A204.1 (cell line): Measurements from ENCODE around the gene PCSK1N.

Experiments
- FAIRE-seq: peaks from 2 replicates; lab custom pipeline; 2012; peaks lifted over from hg19 to GRCh38; lab: Jason Lieb, UNC

Gene PCSK1N

DNA sequence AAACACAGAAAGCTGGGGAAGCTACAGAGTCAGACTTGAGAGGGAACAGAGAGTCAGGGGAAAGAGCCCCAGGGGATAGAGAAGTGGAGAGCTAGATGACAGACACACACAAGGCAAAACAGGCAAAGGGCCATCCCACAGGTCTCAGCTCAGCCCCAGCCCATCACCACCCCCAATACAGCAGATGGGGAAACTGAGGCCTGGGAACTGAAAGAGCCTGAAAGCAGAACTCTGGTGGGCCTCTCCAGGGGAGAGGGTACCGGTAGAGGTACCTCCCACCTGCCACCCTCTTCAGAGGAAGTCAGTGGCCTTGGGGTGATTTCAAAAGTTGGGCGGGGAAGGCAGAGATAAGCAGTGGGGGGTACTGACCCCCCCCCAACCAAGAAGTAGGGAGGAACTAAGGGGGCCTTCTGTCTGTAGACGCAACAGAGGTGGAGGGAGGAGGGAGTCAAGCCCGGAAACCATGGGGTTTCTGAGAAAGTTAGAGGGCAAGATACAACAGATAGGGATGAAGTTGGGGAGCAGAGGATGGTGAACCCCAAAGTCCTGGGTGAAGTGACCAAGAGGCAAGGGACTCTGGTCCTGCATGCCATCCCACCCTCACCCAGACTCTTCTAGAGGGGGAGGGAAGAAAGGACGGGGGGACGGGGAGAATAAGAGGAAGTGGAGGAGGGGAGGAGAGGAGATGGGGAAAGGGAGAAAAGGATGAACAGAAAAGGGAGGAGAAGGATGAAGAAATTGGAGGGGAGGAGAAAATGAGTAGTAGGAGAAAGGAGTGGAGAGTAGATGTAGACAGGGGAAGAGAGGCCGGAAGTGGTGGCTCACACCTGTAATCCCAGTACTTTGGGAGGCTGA is 45.8 kb downstream of the PCSK1N start:
- no peak for FAIRE-seq

DNA sequence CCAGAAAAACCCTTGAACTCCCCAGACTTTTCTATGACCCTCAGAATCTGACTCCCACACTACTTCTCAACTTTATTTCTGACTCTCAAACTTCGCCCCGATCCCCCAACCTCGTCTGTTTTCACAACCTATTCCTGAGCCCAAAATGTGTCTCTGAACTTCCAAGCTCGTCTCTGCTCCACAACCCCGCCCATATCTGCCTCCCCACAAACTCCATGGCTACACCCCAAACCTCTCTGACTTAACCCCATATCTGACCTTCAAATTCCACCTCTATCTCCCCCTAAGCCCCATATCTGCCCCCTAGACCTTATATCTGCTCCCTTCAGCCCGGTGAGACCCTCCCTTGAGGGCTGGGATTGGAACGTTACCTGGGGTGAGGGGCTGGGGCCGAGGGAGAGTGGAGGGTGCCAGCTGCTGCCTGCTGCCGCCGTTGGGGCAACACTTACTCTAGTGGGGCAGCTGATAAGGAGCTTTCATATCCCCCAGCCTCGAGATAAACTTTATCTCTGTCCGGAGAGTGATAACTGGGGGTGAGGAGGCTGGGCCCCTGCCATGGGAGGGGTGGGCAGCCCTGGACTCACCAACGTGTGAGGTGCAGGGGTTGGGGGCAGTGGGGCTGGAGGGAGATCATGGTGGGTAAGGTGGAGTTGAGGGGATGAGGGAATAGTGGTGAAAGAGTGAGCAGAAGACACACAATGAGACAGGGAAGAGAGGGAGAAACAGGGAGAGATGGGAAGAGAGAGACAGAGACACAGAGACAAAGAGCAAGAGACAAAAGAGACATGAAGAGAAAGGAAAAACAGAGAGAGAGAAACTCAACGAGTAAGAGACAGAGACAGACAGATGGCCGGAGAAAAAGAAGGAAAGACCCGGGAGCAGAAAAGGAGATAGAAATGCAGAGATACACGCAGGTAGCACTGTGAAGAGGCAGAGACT is 47.6 kb downstream of the PCSK1N start:
- no peak for FAIRE-seq

DNA sequence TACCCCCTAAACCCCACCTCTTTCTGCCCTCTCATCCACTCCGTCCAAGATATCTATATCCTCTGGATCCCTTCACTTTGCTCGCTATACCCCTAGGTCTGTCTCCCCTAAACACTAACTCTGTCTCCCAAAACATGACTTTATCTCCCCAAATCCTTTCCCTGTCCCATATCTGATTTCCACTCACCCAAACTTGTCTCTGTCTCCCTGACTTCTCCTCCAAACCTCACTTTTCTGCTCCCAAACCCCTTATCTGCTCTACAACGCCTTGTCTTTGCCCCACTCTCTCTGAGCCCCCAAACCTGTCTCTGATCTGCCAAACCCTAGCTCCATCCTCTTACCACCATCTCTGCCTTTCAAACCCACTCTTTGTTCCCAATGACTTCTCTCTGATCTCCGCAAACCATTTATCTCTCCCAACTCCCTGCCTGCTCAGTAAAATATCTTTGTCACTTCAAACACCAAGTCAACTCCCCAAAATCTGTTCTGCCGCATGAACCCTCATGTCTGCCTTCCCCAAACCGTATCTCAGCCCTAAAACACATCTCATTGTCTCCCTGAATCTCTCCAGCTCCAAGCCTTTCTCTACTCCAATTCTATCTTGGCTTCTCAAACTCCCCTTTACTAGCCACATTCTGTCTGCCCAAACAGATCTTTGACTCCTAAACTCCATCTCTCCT is 48.4 kb downstream of the PCSK1N start:
- FAIRE-seq: no peak

DNA sequence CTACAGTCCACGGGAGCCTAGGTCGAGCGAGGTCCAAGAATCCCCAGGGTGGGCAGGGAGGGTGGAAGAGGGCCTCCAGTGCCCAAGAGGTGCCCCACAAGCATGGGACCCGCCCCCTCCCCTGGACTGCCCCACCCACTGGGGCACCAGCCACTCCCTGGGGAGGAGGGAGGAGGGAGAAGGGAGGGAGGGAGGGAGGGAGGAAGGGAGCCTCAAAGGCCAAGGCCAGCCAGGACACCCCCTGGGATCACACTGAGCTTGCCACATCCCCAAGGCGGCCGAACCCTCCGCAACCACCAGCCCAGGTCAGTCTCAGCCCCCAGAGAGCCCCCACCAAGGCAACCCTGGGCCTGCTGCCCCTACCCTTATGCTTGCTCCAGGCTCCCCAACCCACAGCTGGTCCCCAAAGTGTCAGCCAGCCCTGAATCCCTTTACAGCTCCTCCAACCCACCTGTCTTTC is 49.0 kb downstream of the PCSK1N start, which contains the start of gene GATA1:
Gene GATA1 (plus strand): TSS at position 250 of the 460 bp plus-strand sequence. CDS start 4,520 bp downstream, outside the sequence.
- no peak for FAIRE-seq

DNA sequence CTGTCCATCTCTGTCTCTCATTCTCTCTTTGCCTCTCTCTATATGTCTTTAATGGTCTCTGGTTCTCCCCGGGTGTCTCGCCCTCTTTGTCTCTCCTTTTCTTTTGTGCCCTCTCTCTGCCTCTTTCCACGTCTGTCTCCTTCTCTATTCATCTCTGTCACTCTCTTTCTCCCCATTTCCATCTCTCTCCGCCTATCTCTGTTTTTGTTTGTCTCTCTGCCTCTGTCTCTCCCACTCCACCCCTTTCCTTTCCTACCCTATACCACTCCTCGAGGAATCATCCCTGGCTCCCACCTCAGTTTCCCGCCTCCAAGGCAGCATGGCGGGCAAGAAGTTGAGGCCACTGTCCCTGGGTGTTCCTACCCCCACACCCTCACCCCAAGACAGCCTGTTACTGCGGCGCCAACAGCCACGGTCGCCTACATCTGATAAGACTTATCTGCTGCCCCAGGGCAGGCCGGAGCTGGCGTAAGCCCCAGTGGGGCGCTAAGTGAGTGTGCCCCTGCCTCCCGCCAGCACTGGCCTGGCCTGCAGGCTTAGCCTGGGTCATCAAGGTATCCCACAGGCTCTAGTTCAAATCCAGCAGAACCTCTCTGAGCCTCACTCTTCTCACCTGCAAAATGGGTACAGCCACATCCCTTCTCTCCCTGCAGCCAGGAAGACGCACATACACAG is 49.7 kb downstream of the PCSK1N start:
- FAIRE-seq: no peak

DNA sequence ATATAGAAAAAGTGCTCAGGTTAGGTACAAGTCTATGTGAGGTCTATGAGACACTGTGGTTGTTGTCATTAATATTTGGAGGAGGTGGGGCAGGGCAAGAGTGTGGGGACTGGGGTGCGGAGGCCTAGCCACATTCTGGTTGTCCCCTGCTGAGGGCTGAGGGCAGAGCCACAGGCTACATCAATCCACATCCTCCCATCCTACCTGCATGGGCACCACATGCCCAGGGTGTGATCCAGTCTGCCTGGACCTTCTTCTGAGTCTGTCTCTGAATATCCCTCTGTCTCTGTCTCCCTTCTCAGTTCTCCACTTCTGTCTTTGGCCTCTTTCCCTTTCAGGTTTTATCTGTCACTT is 50.2 kb downstream of the PCSK1N start:
- FAIRE-seq: no peak

DNA sequence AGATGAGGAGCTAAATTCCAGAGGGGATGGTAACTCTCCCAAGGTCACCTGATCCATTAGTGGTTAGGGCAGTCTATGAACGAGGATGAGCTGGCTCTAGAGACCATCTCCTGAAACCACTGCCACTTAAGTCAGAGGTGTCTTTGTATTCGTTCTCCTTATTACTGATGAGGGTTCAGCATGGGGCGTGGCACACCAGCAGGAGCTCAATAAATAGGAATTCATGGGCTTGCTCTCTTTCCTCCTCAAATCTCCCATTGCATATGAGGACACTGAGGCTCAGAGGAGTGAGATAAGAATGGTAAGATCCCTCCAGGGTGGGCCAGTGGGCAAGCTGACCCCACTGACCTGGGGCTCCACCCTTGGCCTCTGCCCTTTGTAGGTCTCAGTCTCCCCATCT is 50.7 kb downstream of the PCSK1N start:
- no peak for FAIRE-seq

DNA sequence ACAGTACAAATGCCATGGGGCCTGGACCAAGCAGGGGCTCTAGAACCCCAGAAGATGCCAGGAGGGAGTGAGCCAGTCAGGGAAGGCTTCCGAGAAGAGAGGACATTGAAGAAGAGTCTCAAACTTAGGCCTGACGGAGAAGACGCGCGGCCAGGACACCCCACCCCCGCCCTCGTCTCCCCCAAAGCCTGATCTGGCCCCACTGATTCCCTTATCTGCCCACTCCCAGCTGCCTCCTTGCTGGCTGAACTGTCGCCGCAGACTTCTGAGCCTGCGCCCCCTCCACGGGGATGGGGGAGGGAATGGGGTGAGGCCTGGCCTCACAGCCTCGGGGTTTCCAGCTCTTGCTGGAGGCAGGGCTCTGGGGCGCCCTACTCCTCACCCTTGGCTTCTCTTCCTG is 52.6 kb downstream of the PCSK1N start:
- FAIRE-seq: no peak

DNA sequence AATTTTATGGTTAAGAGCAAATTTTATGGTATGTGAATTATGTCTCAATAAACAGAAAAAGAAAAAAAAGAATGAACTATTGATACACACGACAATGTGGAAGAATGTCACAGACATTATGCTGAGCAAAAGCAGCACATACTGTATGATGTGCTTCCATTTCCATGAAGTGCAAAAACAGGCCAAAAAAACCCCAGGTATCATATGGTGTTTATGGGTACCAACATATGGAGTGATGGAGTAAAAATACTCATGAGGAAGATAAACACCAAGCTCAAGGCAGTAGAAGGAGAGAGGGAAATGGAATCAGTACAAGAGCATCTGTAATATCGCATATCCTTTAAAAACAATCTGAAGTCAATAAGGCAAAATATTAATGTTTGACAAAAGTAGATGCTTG is 53.2 kb downstream of the PCSK1N start:
- FAIRE-seq: no peak

DNA sequence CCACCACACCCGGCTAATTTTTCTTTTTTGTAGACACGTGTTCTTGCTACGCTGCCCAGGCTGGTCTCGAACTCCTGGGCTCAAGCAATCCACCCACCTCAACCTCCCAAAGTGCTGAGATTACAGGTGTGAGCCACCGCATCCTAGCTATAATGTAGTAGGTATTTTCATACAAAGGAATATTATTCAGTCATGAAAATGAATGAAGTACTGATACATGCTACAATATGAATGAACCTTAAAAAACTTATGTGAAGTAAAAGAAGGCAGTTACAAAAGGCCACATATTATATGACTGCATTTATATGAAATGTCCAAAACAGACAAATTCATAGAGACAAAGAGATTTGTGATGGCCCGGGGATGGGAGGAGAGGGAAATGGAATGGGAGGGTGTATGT is 53.7 kb downstream of the PCSK1N start:
- no peak for FAIRE-seq
